Neutrophil (primary cell): ENCODE measurements around the gene TSSK1B.

ENCODE experiments used
- H3K27ac ChIP-seq: fragments of 200-600 bp; sonication (generic); 2 replicates; pipeline ENCODE4 v1.5.1; 2016; ENCODE audit warnings: mild to moderate bottlenecking, moderate library complexity
- H3K27me3 ChIP-seq: fragments of 200-600 bp; sonication (generic); 2 replicates; pipeline ENCODE4 v1.6.0; 2016; ENCODE audit warnings: mild to moderate bottlenecking
- H3K36me3 ChIP-seq: fragments of 200-600 bp; sonication (generic); 2 replicates; pipeline ENCODE4 v1.5.1; 2017
- H3K4me1 ChIP-seq, 2 experiments: fragments of 200-600 bp in 1 of 2; sonication (generic) in 1 of 2; 1 replicate in 1 of 2; 2 replicates in 1 of 2; pipeline versions ENCODE4 v1.5.1 to v1.6.1; 2013 to 2016; ENCODE audit warnings: low read depth in 1 of 2, low read length in 1 of 2, mild to moderate bottlenecking in 1 of 2, moderate library complexity in 1 of 2; ENCODE audit not compliant: control insufficient read depth in 1 of 2, insufficient read depth in 1 of 2
- H3K4me3 ChIP-seq, 2 experiments: fragments of 200-600 bp in 1 of 2; sonication (generic) in 1 of 2; 1 replicate in 1 of 2; 2 replicates in 1 of 2; pipeline ENCODE4 v1.5.1; 2013 to 2016; ENCODE audit warnings: low read depth in 1 of 2, low read length in 1 of 2, mild to moderate bottlenecking in 1 of 2, moderate library complexity in 1 of 2
- H3K9me3 ChIP-seq: fragments of 200-600 bp; sonication (generic); 2 replicates; pipeline ENCODE4 v1.5.1; 2016
- TF ChIP-seq, protein P1 (sequence below): fragments of 200-600 bp; sonication (generic); IDR thresholded peaks from 2 replicates; pipeline ENCODE4 v1.5.1; 2016; ENCODE audit warnings: antibody characterized with exemption

Gene TSSK1B

DNA sequence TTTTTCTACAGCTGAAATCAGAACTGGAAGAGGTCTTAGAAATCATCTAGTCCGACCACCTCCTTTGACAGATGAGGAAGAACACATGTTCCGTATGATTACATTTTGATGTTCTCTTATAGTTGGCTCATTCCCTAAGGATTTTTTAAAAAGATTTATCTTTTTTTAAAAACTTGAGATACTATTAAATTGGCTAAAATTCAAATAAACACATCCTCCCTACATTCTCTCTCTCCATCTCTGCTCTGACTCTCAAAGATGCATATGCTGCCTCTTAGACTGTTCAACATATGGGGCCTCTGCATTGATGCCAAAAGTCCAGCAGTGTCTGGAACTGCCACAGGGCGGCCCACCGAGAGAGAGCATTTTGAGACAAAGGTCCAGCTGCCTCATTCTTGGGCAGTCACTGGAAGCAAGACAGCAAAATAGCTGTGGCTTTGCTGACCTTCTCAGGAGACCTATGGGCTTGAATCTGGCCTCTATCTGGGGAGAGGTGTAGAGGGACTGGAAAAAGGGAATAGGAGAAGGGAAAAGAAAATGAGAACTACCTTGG, 12.8 kb upstream of the TSSK1B start:
- no peaks in the 10 kb centered on the region for H3K36me3 ChIP-seq
- no peak overlapping the region for H3K4me3 ChIP-seq
- H3K27ac ChIP-seq = no peak overlapping the region
- TF ChIP-seq, protein P1, sequence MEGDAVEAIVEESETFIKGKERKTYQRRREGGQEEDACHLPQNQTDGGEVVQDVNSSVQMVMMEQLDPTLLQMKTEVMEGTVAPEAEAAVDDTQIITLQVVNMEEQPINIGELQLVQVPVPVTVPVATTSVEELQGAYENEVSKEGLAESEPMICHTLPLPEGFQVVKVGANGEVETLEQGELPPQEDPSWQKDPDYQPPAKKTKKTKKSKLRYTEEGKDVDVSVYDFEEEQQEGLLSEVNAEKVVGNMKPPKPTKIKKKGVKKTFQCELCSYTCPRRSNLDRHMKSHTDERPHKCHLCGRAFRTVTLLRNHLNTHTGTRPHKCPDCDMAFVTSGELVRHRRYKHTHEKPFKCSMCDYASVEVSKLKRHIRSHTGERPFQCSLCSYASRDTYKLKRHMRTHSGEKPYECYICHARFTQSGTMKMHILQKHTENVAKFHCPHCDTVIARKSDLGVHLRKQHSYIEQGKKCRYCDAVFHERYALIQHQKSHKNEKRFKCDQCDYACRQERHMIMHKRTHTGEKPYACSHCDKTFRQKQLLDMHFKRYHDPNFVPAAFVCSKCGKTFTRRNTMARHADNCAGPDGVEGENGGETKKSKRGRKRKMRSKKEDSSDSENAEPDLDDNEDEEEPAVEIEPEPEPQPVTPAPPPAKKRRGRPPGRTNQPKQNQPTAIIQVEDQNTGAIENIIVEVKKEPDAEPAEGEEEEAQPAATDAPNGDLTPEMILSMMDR = no peak
- no peaks in the 10 kb centered on the region for H3K9me3 ChIP-seq
- H3K27me3 ChIP-seq = peaks cover 38% of the 10 kb centered on the region
- H3K4me1 ChIP-seq = no peaks in the 10 kb centered on the region

DNA sequence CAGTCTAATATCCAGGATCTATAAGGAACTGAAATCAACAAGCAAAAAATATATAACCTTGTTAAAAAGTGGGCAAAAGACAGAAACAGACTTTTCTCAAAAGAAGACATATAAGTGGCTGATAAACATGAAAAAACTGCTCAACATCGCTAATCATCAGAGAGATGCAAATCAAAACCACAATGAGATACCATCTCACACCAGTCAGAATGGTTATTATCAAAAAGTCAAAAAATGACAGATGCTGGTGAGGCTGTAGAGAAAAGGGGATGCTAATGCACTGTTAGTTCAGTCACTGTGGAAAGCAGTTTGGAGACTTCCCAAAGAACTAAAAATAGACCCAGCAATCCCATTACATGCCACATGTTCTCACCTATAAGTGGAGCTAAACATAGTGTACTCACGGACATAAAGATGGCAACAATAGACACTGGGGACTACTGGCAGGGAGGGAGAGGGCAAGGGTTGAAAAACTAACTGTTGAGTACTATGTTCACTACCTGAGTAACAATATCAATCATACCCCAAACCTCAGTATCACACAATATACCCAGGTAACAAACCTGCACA, 11.7 kb upstream of the TSSK1B start:
- Histone ChIP-seq H3K4me3 (no peak overlapping the region), H3K27ac (no peak overlapping the region), H3K27me3 (peaks cover 31% of the 10 kb centered on the region), H3K36me3 (no peaks in the 10 kb centered on the region), H3K9me3 (no peaks in the 10 kb centered on the region), H3K4me1 (no peaks in the 10 kb centered on the region)
- TF ChIP-seq, protein P1 = no peak

DNA sequence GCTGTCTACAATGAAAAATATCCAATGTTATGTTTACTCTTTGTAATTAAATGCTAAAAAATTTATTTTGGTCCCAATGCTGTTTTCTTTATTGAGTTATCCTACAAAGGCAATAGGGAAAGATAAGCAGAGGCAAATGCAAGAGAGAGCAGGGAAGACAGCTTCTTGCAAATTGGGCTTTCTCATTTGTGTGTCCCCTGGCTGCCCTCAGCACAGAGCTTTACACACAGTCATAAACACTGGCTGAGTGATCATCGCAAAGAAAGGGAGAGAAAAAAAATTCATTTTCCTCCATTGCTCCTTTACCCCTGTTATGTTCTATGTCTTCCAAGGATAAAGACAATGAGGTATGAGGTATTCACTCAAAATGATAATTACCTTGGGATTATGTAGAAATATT, 2.3 kb upstream of the TSSK1B start:
- Histone ChIP-seq H3K4me3 (no peak overlapping the region), H3K4me1 (no peaks in the 10 kb centered on the region), H3K27me3 (peaks cover 24% of the 10 kb centered on the region), H3K36me3 (no peaks in the 10 kb centered on the region), H3K9me3 (no peaks in the 10 kb centered on the region), H3K27ac (no peak overlapping the region)
- TF ChIP-seq, protein P1 = no peak

DNA sequence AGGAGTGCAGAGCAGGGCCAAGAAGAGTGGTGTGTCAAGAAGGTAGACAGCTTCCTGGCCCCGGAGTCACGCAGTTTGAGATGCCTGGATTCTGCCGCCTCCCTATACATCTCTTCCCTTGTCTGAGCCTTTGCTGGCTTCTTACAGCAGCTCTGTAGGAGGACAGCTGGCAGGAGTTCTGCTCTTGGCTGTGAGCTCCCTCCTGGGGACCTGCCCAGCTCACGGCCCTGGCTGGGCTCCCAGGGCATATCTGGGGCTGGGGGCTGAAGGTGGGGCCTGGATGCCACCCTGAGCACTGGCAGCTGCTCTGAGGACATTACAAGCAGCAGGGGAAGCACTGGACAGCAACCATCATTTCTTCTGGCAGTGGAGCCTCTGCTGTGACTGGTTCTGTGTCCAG, 786 bp upstream of the TSSK1B start:
- Histone ChIP-seq H3K27ac (no peak overlapping the region), H3K4me1 (no peaks in the 10 kb centered on the region), H3K4me3 (no peak overlapping the region), H3K27me3 (peaks cover 24% of the 10 kb centered on the region), H3K36me3 (no peaks in the 10 kb centered on the region), H3K9me3 (no peaks in the 10 kb centered on the region)
- TF ChIP-seq, protein P1 = no peak

DNA sequence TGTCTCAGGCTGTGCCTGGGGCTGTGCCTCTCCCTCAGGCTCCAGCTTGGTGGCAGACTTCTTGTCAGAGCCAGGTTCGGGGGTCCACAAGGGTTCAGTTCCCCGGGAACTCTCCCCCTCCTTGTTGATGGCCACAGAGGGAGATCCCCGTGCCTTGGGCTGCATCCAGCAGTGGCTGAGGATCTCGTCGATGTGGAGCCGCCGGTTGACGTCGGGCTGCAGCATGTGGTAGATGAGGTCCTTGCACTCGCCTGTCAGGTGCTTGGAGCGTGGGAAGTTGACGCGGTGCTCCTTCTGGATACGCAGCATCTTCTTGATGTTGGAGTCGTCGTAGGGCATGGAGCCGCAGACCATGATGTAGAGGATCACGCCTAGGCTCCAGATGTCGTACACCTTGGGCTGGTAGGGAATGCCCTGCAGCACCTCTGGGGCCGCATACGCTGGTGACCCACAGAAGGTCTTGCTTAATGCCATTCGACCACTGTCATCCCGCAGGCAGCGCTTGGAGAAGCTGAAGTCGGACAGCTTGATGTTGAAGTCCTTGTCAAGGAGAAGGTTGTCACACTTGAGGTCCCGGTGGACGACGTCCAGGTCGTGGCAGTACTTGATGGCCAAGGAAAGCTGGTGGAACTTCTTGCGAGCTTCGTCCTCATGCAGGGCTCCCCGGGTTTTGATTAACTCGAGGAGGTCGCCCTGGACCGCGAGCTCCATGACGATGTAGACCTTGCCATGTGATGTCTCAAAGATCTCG, 752 bp downstream of the TSSK1B start:
- no peaks in the 10 kb centered on the region for H3K36me3 ChIP-seq
- H3K4me1 ChIP-seq = no peaks in the 10 kb centered on the region
- H3K27me3 ChIP-seq = peaks cover 23% of the 10 kb centered on the region
- TF ChIP-seq, protein P1 = no peak
- no peak overlapping the region for H3K4me3 ChIP-seq
- H3K27ac ChIP-seq = no peak overlapping the region
- no peaks in the 10 kb centered on the region for H3K9me3 ChIP-seq
